ENCODE data around the gene OR4Q3. TPM values are rescaled to one million over a fixed set of nuclear protein-coding genes. Genes with fewer than 3 reads are reported as not detected.
"Not testable (repeated sequence)": the region's sequence is repeated elsewhere in the genome, so short reads cannot be mapped to it uniquely, and the experiment has no call there.

The OR4Q3 gene
- total RNA-seq = not detected in 2 replicates
- long read RNA-seq = 0 reads

DNA sequence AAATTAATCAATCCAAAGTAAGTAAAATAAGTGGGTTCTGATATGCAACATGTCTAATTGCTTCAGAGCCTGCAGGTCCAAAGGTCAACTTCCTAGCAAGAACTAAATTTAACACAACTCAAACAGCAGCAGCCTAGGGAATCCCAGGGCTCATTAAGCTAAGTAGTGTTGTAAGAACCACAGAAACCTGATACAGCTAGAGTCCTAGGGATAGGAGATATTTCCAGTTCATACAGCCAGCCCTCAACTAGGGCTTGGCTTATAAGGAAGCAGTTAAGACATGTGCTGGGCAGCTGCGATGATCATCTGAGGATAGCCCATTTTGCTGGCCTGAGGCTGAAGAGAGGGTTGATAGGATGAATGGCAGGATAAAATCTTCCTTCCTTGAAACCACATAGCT, at the start of gene OR4Q3:
Gene OR4Q3 (plus strand): TSS at position 316 of the 400 bp plus-strand sequence.
- Mint-ChIP-seq H3K9me3 (peaks cover 24% of the 10 kb centered on the region), H3K4me3 (no peak within 1 kb of the TSS), H3K36me3 (ENCODE audit: low read depth) (peaks cover 8% of the 10 kb centered on the region), H3K27me3 (ENCODE audit: low read depth) (no peaks in the 10 kb centered on the region), H3K4me1 (no peaks in the 10 kb centered on the region), H3K27ac (ENCODE audit: unreplicated experiment) (no peak within 1 kb of the TSS)
- no peak for DNase-seq (ENCODE audit: low read depth, low spot score)
- TF ChIP-seq, protein P1, sequence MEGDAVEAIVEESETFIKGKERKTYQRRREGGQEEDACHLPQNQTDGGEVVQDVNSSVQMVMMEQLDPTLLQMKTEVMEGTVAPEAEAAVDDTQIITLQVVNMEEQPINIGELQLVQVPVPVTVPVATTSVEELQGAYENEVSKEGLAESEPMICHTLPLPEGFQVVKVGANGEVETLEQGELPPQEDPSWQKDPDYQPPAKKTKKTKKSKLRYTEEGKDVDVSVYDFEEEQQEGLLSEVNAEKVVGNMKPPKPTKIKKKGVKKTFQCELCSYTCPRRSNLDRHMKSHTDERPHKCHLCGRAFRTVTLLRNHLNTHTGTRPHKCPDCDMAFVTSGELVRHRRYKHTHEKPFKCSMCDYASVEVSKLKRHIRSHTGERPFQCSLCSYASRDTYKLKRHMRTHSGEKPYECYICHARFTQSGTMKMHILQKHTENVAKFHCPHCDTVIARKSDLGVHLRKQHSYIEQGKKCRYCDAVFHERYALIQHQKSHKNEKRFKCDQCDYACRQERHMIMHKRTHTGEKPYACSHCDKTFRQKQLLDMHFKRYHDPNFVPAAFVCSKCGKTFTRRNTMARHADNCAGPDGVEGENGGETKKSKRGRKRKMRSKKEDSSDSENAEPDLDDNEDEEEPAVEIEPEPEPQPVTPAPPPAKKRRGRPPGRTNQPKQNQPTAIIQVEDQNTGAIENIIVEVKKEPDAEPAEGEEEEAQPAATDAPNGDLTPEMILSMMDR (conservative IDR thresholded peaks at IDR 0.05) = no peak

DNA sequence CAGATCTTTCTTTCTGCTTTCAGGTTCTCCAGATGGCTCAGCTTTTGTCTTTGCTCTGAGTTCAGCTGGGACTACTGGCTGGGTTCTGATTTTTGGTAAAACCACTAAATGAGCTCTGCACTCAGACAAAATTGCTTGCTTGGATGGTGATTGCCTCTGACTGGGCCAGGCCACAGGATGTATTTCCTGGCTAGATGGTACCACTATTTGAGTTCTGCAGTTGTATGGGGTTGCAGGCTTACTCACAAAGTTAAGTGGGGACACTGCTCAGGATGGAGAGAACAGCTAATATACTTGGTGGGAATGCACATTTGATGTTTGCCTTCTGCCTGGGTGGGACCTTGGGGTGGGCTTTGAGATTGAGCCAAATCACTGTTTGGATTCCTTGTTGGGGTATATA, 14.0 kb upstream of the OR4Q3 start:
- DNase-seq (ENCODE audit: low read depth, low spot score) = no peak
- H3K36me3 Mint-ChIP-seq (ENCODE audit: low read depth) = peaks cover 6% of the 10 kb centered on the region
- no peak overlapping the region for H3K4me3 Mint-ChIP-seq
- H3K27ac Mint-ChIP-seq (ENCODE audit: unreplicated experiment) = no peak overlapping the region
- no peaks in the 10 kb centered on the region for H3K27me3 Mint-ChIP-seq (ENCODE audit: low read depth)
- H3K9me3 Mint-ChIP-seq = peaks cover 20% of the 10 kb centered on the region
- H3K4me1 Mint-ChIP-seq = no peaks in the 10 kb centered on the region
- TF ChIP-seq, protein P1 (conservative IDR thresholded peaks at IDR 0.05) = no peak

DNA sequence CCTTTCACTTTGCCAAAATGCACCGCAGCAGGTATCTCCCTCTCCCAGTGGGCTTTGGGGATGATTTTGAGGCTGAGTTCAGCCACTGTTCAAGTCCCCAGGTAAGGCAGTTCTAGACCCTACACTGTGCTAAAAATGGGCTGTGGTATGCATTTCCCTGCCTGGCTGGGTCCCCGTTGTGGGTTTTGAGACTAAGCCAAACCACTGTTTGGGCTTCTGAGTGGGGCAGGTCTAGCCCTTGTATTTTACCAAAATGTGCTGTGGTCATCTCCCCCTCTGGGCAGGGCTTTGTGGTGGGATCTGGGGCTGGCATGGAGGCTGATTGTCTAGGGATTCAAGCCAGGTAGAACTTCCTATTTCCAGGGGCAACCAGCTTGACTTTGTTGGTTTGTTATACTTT, 13.6 kb upstream of the OR4Q3 start:
- Mint-ChIP-seq H3K27me3 (ENCODE audit: low read depth) (no peaks in the 10 kb centered on the region), H3K27ac (ENCODE audit: unreplicated experiment) (no peak overlapping the region), H3K4me3 (no peak overlapping the region), H3K4me1 (no peaks in the 10 kb centered on the region), H3K9me3 (peaks cover 20% of the 10 kb centered on the region), H3K36me3 (ENCODE audit: low read depth) (peaks cover 6% of the 10 kb centered on the region)
- TF ChIP-seq, protein P1 (conservative IDR thresholded peaks at IDR 0.05) = no peak
- no peak for DNase-seq (ENCODE audit: low read depth, low spot score)

- not testable (repeated sequence) for H3K27me3 Mint-ChIP-seq (ENCODE audit: low read depth); H3K4me1 Mint-ChIP-seq; H3K27ac Mint-ChIP-seq (ENCODE audit: unreplicated experiment); H3K4me3 Mint-ChIP-seq; DNase-seq (ENCODE audit: low read depth, low spot score)
- H3K36me3 Mint-ChIP-seq (ENCODE audit: low read depth) = peaks cover 10% of the 10 kb centered on the region
- peaks cover 33% of the 10 kb centered on the region for H3K9me3 Mint-ChIP-seq
These were observed 9.5 kb upstream of the OR4Q3 start for GRCh38 chr14:19733893-19734292.

- not testable (repeated sequence) for H3K4me1 Mint-ChIP-seq; H3K27me3 Mint-ChIP-seq (ENCODE audit: low read depth); H3K27ac Mint-ChIP-seq (ENCODE audit: unreplicated experiment); DNase-seq (ENCODE audit: low read depth, low spot score); H3K36me3 Mint-ChIP-seq (ENCODE audit: low read depth); H3K4me3 Mint-ChIP-seq
- peaks cover 15% of the 10 kb centered on the region for H3K9me3 Mint-ChIP-seq
These were observed 8.9 kb downstream of the OR4Q3 start for GRCh38 chr14:19752316-19752715.

DNA sequence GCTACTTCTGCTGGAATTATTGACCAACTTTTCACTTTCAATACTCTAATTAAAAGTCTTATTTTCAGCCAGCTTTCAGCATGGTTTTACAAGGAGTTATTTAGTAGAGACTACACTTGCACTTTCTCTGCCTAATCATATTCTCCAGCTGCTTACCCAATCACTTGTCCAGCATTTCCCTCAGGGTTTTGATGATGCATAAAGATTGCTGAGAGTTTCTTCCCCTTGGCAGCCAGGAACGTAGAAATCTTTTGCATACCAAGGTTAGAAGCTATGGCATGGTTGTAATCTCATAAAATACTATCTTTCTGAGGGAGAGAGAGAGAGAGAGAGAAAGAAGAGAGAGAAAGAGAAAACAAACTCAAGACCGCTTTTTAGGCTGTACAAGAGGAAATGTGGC, 10.8 kb downstream of the OR4Q3 start:
- DNase-seq (ENCODE audit: low read depth, low spot score) = no peak
- TF ChIP-seq, protein P1 (conservative IDR thresholded peaks at IDR 0.05) = no peak
- Mint-ChIP-seq H3K27ac (ENCODE audit: unreplicated experiment) (no peak overlapping the region), H3K9me3 (peaks cover 15% of the 10 kb centered on the region), H3K27me3 (ENCODE audit: low read depth) (no peaks in the 10 kb centered on the region), H3K36me3 (ENCODE audit: low read depth) (peaks cover 4% of the 10 kb centered on the region), H3K4me3 (no peak overlapping the region), H3K4me1 (no peaks in the 10 kb centered on the region)

GRCh38 chr14:19771491-19771890, 28.1 kb downstream of the OR4Q3 start:
- Mint-ChIP-seq H3K36me3 (ENCODE audit: low read depth) (peaks cover 19% of the 10 kb centered on the region), H3K9me3 (peaks cover 50% of the 10 kb centered on the region)
- H3K4me1 Mint-ChIP-seq; H3K4me3 Mint-ChIP-seq; DNase-seq (ENCODE audit: low read depth, low spot score); H3K27me3 Mint-ChIP-seq (ENCODE audit: low read depth); H3K27ac Mint-ChIP-seq (ENCODE audit: unreplicated experiment): not testable (repeated sequence)

All from neural crest cell (in vitro differentiated cells).